Medulla oblongata (tissue), 1 donor: ENCODE data around the gene SGCG.
"Not testable (repeated sequence)": the region's sequence is repeated elsewhere in the genome, so short reads cannot be mapped to it uniquely, and the experiment has no call there.

Experiments
- DNase-seq: peaks from one replicate; pipeline ENCODE4 v3.0.0-alpha.2; 2015; ENCODE audit errors: extremely low spot score

SGCG gene

DNA sequence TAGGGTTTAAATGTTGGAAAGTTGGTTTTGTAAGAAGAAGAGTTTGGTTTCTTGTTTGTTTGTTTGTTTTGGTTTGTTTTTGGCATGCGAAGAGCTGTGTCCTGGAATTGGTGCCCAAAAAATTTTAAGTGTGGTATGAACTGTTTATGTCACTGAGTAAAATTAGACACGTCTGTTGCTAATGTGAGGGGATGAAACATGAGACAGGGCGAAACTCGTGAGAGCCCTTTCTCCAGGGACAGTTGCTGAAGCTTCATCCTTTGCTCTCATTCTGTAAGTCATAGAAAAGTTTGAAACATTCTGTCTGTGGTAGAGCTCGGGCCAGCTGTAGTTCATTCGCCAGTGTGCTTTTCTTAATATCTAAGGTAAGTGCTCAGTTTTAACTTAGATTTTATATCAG lies at the start of gene SGCG:
Gene SGCG, plus strand, starts transcription at position 269 of the 400 bp plus-strand sequence. CDS start 22,716 bp downstream, outside the sequence.
- no peak for DNase-seq

- DNase-seq = no peak
These were observed 46.2 kb upstream of the SGCG start for GRCh38 chr13:23134542-23134941.

- DNase-seq = no peak
These were observed 40.3 kb upstream of the SGCG start for GRCh38 chr13:23140492-23140891.

DNA sequence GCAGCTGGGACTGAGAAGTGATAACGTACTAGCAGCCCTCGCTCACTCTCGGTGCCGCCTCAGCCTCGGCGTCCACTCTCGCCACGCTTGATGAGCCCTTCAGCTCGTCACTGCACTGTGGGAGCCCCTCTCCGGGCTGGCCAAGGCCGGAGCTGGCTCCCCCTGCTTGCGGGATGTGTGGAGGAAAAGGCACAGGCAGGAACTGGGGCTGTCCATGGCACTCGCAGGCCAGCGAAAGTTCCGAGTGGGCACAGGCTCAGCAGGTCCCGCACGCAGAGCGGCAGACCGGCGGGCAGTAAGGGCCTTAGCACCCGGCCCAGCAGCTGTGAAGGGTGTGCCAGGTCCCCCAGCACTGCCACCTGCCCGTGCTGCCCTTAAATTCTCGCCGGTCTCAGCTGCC lies 38.8 kb upstream of the SGCG start:
- no peak for DNase-seq

DNA sequence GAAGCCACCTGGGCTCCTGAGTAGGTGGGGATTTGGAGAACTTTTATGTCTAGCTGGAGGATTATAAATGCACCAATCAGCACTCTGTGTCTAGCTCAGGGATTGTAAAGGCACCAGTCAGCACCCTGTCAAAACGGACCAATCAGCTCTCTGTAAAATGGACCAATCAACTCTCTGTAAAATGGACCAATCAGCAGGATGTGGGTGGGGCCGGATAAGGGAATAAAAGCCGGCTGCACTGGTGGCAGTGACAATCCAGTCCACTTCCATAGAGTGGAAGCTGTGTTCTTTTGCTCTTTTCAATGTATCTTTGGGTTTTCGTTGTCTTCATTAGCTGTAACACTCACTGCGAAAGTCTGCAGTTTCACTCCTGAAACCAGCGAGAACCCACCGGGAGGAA lies 38.2 kb upstream of the SGCG start:
- DNase-seq = not testable (repeated sequence)

DNA sequence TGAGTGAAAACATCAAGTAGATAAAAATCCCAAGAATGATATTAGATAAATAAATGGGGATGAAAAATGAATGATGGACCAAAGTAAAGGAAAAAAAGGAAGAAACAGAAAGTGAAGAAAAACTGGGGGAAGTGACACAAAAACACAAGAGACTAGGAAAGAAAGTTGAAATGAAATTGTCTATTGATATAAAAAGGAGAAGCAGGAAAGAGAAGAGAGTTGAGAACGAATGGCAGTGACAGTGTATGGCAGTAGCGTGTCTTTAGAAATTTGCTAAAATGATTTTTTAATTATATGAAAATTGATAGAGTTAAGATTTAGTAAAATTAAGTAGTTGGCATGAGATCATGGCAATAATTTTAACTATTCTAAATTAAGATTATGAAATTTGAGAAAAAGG lies 36.3 kb upstream of the SGCG start:
- DNase-seq = no peak

GRCh38 chr13:23146006-23146405 lies 34.8 kb upstream of the SGCG start:
- DNase-seq = no peak

DNA sequence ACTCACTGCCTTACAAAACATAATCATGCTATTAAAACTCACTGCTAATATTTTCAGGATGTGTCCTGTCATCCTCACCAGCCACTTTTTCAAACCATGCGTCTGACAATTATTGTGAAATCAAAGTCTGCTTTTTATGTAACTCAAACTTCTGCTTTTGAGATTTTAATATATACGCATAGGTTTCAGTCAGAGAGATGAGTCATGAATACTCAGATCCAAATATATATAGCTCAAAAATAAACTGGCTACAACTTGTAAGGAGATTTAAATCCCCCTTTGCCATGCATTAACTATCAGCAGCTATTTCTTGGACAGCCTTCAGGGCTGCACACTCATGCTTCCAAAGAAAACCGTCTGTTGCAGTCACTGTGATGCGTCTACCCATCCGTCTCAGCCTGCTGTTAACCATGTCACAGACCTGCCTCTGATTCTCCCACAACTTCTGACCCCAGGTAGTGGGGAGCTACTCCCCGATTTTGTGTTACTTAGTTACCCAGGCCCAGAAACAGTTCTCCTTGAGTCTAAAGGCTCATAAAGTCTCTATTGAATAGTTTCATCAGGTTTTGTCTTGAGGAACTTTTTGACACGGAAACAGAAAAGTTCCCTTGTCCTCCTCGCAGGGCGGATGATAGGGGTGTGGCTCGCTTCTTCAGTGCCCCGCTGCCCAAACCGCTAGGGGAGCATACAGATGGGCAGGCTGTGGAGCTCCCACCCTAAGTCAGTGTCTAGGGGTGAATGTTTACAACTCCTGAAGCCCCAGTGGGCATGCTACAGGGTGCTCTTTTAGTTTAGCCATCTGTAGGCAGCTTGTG lies 33.8 kb upstream of the SGCG start:
- DNase-seq = peak; percentile 30

GRCh38 chr13:23147827-23148226 lies 33.0 kb upstream of the SGCG start:
- no peak for DNase-seq

DNA sequence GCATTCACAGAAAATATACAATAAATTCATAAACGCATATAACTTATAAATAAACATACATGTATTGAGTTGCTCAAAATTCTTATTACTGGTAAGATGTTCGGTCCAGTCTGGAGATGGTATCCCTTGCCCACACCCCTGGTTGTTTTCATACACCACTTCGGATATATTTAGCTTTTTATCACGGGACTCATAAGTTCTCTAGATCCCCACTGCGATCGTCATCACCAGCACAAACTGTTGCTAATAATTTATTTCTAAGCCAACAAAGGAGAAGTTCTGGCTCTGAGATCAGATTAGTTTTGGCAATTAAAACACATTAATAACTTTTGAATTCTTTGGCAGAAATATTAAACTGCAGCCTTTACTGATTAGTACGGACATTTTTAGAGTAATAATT lies 23.0 kb upstream of the SGCG start:
- no peak for DNase-seq

DNA sequence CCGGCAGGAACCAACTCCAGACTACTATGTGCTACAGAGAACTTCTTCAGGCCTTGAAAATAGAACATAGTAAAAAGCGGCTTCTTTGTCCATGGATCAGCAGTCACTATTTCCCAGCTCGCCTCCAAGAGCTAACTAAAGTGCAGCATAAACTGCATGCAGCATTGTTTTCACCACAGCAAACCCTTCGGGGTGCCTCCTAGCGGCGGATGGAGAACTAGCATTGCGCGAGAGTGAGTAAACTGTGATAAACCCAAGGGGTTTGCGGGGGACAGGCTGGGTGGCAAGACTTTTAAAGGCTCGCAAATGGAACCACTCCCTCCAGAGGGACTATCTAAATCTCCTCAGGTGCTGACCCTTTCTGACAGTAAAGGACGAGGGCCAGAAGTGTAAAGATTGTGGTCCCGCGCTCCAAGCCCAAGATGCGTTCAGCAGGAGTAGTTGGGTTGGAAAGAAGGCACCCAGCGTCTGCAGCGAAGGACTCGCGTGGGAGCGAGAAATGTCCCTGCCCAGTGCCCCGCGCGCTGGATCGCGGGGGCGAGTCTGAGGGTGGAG lies 21.5 kb upstream of the SGCG start:
- DNase-seq = peak; percentile 34

- no peak for DNase-seq
These were observed 20.8 kb upstream of the SGCG start for GRCh38 chr13:23159760-23160637.

GRCh38 chr13:23160638-23161480 lies 19.9 kb upstream of the SGCG start:
- DNase-seq = no peak

DNA sequence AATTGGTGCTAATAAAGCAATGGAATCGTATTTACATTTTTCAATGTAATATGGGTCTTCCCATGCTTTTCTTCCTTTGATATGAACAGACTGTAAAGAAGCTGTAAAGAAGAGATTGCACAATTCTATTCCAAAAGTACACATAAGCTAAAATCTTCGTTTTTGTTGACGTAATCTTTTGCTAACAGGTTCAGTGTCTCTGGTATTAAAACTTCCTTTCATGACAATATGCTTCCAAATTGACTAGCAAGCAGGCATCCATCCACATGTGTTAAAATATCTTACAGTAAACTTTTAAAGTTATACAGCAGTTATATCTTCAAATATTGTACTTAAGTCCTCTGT lies 19.3 kb upstream of the SGCG start:
- no peak for DNase-seq

GRCh38 chr13:23175920-23176319 lies 4.9 kb upstream of the SGCG start:
- DNase-seq = no peak

- no peak for DNase-seq
These were observed 1.4 kb downstream of the SGCG start for GRCh38 chr13:23182142-23182541.

- DNase-seq = no peak
These were observed 2.5 kb downstream of the SGCG start for GRCh38 chr13:23183292-23183691.

DNA sequence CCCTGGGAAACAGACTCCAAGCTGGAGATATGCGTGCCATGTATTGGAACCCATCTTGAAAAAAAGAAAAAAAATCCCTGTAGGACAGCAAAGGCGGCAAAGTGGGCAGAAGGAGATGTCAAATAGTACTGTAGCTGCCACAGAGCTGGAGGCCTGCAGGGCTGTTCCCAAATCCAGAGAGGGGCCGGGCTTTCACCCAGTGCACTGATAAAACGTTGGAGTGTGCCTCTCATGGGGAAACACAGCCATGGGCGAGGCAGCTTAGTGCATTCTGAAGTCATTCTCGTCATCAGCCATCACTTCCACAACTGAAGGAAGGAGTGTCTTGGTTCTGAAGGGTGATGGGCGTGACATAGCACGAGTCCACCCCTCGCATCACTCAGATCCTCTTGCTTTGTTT lies 4.8 kb downstream of the SGCG start:
- DNase-seq = no peak

DNA sequence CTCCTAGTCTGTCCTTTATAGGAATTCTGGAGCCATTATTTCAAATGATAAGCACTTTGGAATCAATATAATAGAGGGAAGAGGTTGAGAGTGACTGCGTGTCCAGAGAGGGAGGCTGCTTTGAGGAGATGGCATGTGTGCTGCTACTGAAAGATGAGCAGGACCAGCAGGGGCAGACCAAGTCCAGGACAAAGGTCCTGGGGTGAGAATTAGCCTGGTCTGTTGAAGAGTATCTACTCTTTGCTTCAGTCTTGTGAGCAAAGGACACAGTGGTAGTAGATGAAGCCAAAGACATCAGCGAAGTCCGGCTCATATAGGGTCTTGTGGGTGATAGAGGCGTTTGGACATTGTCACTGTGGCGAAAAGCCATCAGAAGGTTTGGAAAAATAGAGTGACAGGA lies 21.1 kb downstream of the SGCG start:
- no peak for DNase-seq

DNA sequence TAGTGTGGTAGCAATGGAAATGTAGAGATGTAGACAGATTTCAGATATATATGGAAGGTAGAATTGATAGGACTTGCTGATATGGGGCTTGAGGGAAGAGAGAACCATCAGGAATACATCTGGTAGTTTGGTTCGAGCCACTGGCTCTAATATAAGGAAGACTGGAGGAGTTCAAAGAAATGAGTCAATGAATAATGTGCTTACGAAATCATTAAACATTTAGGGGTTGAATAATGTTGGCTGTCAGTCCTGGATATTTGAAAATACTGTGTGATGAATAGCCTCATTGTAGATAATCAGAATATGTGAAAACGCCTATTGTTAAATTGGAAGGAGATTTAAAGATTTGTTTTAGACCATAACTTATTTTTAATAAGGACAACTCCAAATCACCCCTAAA lies 21.6 kb downstream of the SGCG start:
- DNase-seq = no peak

DNA sequence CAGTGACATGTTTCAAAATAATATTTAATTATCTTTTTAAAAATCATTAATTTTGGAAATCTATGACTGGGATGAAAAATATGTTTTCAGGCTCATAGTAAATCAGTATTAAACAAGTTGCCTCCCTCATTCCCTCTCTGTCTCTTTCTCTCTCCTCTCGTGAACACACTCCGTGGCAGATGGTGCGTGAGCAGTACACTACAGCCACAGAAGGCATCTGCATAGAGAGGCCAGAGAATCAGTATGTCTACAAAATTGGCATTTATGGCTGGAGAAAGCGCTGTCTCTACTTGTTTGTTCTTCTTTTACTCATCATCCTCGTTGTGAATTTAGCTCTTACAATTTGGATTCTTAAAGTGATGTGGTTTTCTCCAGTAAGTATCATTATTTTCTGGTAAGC lies 22.7 kb downstream of the SGCG start:
- DNase-seq = no peak

DNA sequence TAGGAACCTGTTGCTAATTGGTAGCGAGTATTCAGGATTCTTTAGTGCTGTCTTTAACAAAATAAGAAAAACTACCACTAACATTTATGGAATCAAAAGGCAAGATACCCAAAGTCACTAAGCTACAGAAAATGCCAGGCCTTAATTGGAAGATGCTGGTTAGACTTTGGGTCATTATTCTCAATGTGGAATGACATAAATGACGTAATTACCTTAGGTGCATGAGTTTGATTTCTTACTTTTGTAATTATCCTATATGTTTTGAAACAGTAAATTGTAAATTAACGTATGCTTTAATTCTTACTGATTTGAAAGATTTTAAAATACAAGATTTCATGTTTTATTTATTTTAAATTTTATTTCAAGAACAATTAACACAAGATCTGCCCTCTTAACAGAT lies 25.0 kb downstream of the SGCG start:
- no peak for DNase-seq
